RWPE2 (cell line): ENCODE measurements around the gene GKN1.

Experiments
- ATAC-seq: fragments of 200-7000 bp; cut with Tn5 transposase; 3 replicates; pipeline ENCODE4 v1.9.1; 2021; ENCODE audit warnings: low read depth
- DNase-seq: peaks from one replicate; pipeline ENCODE4 v3.0.0-alpha.2; 2020; ENCODE audit warnings: low spot score
- H3K27ac ChIP-seq: fragments of 450-650 bp; 2 replicates; pipeline ENCODE4 v1.5.1; 2017; ENCODE audit warnings: mild to moderate bottlenecking; ENCODE audit not compliant: poor library complexity, severe bottlenecking
- H3K27me3 ChIP-seq: fragments of 250-450 bp; sonication (Bioruptor Pico); 2 replicates; pipeline ENCODE4 v1.5.1; 2021; ENCODE audit warnings: mild to moderate bottlenecking, moderate library complexity; ENCODE audit not compliant: insufficient read depth, poor library complexity, severe bottlenecking
- H3K36me3 ChIP-seq: fragments of 250-450 bp; sonication (Bioruptor Pico); 2 replicates; pipeline ENCODE4 v1.5.1; 2020; ENCODE audit warnings: low read depth, mild to moderate bottlenecking, moderate library complexity
- H3K4me1 ChIP-seq: fragments of 250-450 bp; sonication (Bioruptor Pico); 2 replicates; pipeline ENCODE4 v1.5.1; 2021; ENCODE audit warnings: mild to moderate bottlenecking, moderate library complexity; ENCODE audit not compliant: insufficient read depth, poor library complexity, severe bottlenecking
- H3K4me3 ChIP-seq: fragments of 250-450 bp; sonication (Bioruptor Pico); 2 replicates; pipeline ENCODE4 v1.5.1; 2021; ENCODE audit warnings: mild to moderate bottlenecking, moderate library complexity; ENCODE audit not compliant: severe bottlenecking
- H3K9me3 ChIP-seq: fragments of 250-450 bp; sonication (Bioruptor Pico); 2 replicates; pipeline ENCODE4 v1.5.1; 2021; ENCODE audit warnings: mild to moderate bottlenecking, moderate library complexity; ENCODE audit not compliant: severe bottlenecking
- CTCF ChIP-seq: fragments of 450-650 bp; IDR thresholded peaks from one replicate; pipeline ENCODE4 v1.5.1; 2017; ENCODE audit warnings: mild to moderate bottlenecking, moderate library complexity; ENCODE audit not compliant: poor library complexity, severe bottlenecking

GKN1 gene

GRCh38 chr2:68974251-68974650 lies at the start of gene GKN1:
GKN1 (plus strand) TSS chr2:68974636; CDS start chr2:68974678, 42 bp downstream.
- no peak for TF ChIP-seq CTCF
- Histone ChIP-seq H3K27me3 (no peaks in the 10 kb centered on the region), H3K4me3 (no peak within 1 kb of the TSS), H3K4me1 (peaks cover 19% of the 10 kb centered on the region), H3K9me3 (no peaks in the 10 kb centered on the region), H3K36me3 (no peaks in the 10 kb centered on the region), H3K27ac (no peak within 1 kb of the TSS)
- no peak for DNase-seq
- ATAC-seq, result no peak

- Histone ChIP-seq H3K4me1 (peaks cover 5% of the 10 kb centered on the region), H3K27ac (no peak overlapping the region), H3K9me3 (no peaks in the 10 kb centered on the region), H3K27me3 (no peaks in the 10 kb centered on the region), H3K36me3 (no peaks in the 10 kb centered on the region), H3K4me3 (no peak overlapping the region)
- peak; percentile 98 for TF ChIP-seq CTCF
- DNase-seq (no peak), ATAC-seq (peak; percentile 63)
These were observed 49.0 kb upstream of the GKN1 start for GRCh38 chr2:68925295-68925896.

- no peaks in the 10 kb centered on the region for H3K4me1 ChIP-seq
- ATAC-seq (no peak; the same call in 2 of the 3 replicates), DNase-seq (no peak)
- H3K36me3 ChIP-seq, result no peaks in the 10 kb centered on the region
- no peaks in the 10 kb centered on the region for H3K27me3 ChIP-seq
- no peak overlapping the region for H3K4me3 ChIP-seq
- TF ChIP-seq CTCF, result no peak
- H3K27ac ChIP-seq, result no peak overlapping the region
- H3K9me3 ChIP-seq, result no peaks in the 10 kb centered on the region
These were observed 47.6 kb upstream of the GKN1 start for GRCh38 chr2:68926796-68927195.

GRCh38 chr2:68931149-68931711 lies 43.2 kb upstream of the GKN1 start:
- ATAC-seq (no peak), DNase-seq (no peak)
- Histone ChIP-seq H3K4me3 (no peak overlapping the region), H3K4me1 (peaks cover 5% of the 10 kb centered on the region), H3K36me3 (no peaks in the 10 kb centered on the region), H3K27ac (no peak overlapping the region), H3K9me3 (no peaks in the 10 kb centered on the region), H3K27me3 (no peaks in the 10 kb centered on the region)
- TF ChIP-seq CTCF, result no peak

- Histone ChIP-seq H3K27me3 (no peaks in the 10 kb centered on the region), H3K9me3 (no peaks in the 10 kb centered on the region), H3K36me3 (no peaks in the 10 kb centered on the region), H3K27ac (no peak overlapping the region), H3K4me1 (peaks cover 10% of the 10 kb centered on the region), H3K4me3 (no peak overlapping the region)
- DNase-seq (no peak), ATAC-seq (no peak)
- TF ChIP-seq CTCF, result no peak
These were observed 42.6 kb upstream of the GKN1 start for GRCh38 chr2:68931799-68932198.
